HEK293T (cell line): ENCODE data around the gene HIGD1B.

ENCODE experiments used
- ARNT ChIP-seq: fragments of 450-650 bp; IDR thresholded peaks from 2 replicates; pipeline ENCODE4 v1.6.1; 2017; ENCODE audit warnings: mild to moderate bottlenecking
- BHLHE40 ChIP-seq: fragments of 450-650 bp; IDR thresholded peaks from 2 replicates; pipeline ENCODE4 v1.6.1; 2016; ENCODE audit warnings: mild to moderate bottlenecking, moderate library complexity, borderline replicate concordance
- FOXA1 ChIP-seq: fragments of 450-650 bp; IDR thresholded peaks from 2 replicates; pipeline ENCODE4 v1.6.1; 2016; ENCODE audit warnings: mild to moderate bottlenecking
- HDGF ChIP-seq: fragments of 450-650 bp; IDR thresholded peaks from 2 replicates; pipeline ENCODE4 v1.6.1; 2017; ENCODE audit warnings: antibody characterized with exemption, borderline replicate concordance
- SP1 ChIP-seq: fragments of 450-650 bp; IDR thresholded peaks from 2 replicates; pipeline ENCODE4 v1.6.1; 2017

- TF ChIP-seq ARNT = no peak
- TF ChIP-seq FOXA1 = no peak
- no peak for TF ChIP-seq SP1
- no peak for TF ChIP-seq HDGF
- no peak for TF ChIP-seq BHLHE40
Measured at GRCh38 chr17:44865931-44866330, 18.2 kb downstream of the HIGD1B start.
